ENCODE results near the gene SWSAP1. TPM values are rescaled to one million over a fixed set of nuclear protein-coding genes. Genes with fewer than 3 reads are reported as not detected.

The SWSAP1 gene
- total and polyA plus RNA-seq, 9 of the 15 experiments (the other 6 are each of a cell fraction or from before 2014, with no cell fraction given) = 0.18 to 2.8 (median 1.7) TPM

DNA sequence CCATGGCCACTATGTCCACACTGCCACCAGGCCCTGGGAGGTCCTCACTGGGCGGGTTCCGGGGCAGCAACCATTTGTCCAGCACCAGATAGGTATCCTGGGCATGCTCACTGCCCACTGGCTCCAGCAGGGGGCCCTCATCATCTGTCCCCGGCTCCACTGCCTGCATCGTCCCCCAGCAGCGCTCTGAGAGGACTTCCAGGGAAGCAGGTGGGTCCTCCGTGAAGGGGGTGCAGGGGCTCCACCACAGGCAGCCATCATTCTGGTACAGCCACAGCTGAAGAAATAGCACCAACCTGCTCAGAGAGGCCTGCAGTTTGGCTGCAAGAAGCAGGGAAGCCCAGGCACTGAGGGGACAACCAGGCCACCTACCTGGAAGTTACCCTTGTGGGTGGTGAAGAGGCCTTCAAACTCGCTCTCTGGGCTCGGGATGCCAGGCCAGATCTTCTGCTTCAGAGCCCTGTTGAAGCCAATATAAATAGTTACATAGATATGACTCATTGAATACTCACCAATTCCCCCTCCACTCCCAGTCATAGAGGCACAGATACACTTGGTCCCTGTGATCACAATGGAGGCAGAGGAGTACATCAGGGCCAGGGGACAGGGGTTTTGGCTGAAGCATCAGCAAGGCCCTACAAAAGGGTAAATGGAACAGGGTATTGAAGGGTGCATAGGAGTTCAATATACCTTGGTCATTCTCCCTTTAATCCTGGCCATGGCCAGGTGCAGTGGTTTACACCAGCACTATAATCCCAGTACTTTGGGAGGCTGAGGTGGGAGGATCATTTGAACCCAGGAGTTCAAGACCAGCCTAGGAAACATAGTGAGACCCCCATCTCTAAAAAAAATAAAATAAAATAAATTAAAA, 4.1 kb downstream of the SWSAP1 start (continued):
- TF ChIP-seq ZNF589 (CRISPR knock-in tag; IDR thresholded peaks at IDR 0.05; ENCODE audit: low read depth) (no peak), FOXP1 (CRISPR knock-in tag; IDR thresholded peaks at IDR 0.05) (no peak), HNRNPL (IDR thresholded peaks at IDR 0.05; ENCODE audit: low read depth, low read length) (no peak), RBFOX2 (IDR thresholded peaks at IDR 0.05; ENCODE audit: low read depth, low read length) (peak; percentile 45; the same call in 1 of the 2 replicates), ZNF79 (CRISPR knock-in tag; IDR thresholded peaks at IDR 0.05; ENCODE audit: low read depth) (no peak), ATF1 (CRISPR knock-in tag; IDR thresholded peaks at IDR 0.05) (no peak), ATF1 (tag; IDR thresholded peaks at IDR 0.05) (peak; percentile 28; the same call in 1 of the 2 replicates), TGIF2 (CRISPR knock-in tag; IDR thresholded peaks at IDR 0.05) (no peak), RAD21 (CRISPR knock-in tag; conservative IDR thresholded peaks at IDR 0.05 in 1 of 2, IDR thresholded peaks at IDR 0.05 in 1 of 2) (peak; percentile 48 to 68), CBX3 (IDR thresholded peaks at IDR 0.05; ENCODE audit: borderline replicate concordance in 1 of 2, low read length in 2 of 2) (no peak), MAFG (tag; conservative IDR thresholded peaks at IDR 0.05) (no peak), NRF1 (conservative IDR thresholded peaks at IDR 0.05 in 1 of 2, IDR thresholded peaks at IDR 0.05 in 1 of 2) (peak; percentile 66 to 76), JUND (IDR thresholded peaks at IDR 0.05; ENCODE audit: borderline replicate concordance, low read depth, low read length) (no peak; the same call in 1 of the 2 replicates), JUND (tag; IDR thresholded peaks at IDR 0.05; ENCODE audit: borderline replicate concordance, low read depth, low read length) (no peak)
- TF ChIP-seq, protein P1, sequence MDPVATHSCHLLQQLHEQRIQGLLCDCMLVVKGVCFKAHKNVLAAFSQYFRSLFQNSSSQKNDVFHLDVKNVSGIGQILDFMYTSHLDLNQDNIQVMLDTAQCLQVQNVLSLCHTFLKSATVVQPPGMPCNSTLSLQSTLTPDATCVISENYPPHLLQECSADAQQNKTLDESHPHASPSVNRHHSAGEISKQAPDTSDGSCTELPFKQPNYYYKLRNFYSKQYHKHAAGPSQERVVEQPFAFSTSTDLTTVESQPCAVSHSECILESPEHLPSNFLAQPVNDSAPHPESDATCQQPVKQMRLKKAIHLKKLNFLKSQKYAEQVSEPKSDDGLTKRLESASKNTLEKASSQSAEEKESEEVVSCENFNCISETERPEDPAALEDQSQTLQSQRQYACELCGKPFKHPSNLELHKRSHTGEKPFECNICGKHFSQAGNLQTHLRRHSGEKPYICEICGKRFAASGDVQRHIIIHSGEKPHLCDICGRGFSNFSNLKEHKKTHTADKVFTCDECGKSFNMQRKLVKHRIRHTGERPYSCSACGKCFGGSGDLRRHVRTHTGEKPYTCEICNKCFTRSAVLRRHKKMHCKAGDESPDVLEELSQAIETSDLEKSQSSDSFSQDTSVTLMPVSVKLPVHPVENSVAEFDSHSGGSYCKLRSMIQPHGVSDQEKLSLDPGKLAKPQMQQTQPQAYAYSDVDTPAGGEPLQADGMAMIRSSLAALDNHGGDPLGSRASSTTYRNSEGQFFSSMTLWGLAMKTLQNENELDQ (CRISPR knock-in tag; IDR thresholded peaks at IDR 0.05; ENCODE audit: borderline replicate concordance) = no peak
- TF ChIP-seq, protein P2, sequence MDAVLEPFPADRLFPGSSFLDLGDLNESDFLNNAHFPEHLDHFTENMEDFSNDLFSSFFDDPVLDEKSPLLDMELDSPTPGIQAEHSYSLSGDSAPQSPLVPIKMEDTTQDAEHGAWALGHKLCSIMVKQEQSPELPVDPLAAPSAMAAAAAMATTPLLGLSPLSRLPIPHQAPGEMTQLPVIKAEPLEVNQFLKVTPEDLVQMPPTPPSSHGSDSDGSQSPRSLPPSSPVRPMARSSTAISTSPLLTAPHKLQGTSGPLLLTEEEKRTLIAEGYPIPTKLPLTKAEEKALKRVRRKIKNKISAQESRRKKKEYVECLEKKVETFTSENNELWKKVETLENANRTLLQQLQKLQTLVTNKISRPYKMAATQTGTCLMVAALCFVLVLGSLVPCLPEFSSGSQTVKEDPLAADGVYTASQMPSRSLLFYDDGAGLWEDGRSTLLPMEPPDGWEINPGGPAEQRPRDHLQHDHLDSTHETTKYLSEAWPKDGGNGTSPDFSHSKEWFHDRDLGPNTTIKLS (IDR thresholded peaks at IDR 0.05; ENCODE audit: borderline replicate concordance, low read depth) = no peak
- TF ChIP-seq, protein P3, sequence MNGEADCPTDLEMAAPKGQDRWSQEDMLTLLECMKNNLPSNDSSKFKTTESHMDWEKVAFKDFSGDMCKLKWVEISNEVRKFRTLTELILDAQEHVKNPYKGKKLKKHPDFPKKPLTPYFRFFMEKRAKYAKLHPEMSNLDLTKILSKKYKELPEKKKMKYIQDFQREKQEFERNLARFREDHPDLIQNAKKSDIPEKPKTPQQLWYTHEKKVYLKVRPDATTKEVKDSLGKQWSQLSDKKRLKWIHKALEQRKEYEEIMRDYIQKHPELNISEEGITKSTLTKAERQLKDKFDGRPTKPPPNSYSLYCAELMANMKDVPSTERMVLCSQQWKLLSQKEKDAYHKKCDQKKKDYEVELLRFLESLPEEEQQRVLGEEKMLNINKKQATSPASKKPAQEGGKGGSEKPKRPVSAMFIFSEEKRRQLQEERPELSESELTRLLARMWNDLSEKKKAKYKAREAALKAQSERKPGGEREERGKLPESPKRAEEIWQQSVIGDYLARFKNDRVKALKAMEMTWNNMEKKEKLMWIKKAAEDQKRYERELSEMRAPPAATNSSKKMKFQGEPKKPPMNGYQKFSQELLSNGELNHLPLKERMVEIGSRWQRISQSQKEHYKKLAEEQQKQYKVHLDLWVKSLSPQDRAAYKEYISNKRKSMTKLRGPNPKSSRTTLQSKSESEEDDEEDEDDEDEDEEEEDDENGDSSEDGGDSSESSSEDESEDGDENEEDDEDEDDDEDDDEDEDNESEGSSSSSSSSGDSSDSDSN (IDR thresholded peaks at IDR 0.05; ENCODE audit: borderline replicate concordance in 1 of 2, low read depth in 2 of 2, low read length in 2 of 2) = 0 out of 4 replicates have a peak, but pooled peaks of 1 of the 2 experiments have one; percentile 28
- TF ChIP-seq, protein P4, sequence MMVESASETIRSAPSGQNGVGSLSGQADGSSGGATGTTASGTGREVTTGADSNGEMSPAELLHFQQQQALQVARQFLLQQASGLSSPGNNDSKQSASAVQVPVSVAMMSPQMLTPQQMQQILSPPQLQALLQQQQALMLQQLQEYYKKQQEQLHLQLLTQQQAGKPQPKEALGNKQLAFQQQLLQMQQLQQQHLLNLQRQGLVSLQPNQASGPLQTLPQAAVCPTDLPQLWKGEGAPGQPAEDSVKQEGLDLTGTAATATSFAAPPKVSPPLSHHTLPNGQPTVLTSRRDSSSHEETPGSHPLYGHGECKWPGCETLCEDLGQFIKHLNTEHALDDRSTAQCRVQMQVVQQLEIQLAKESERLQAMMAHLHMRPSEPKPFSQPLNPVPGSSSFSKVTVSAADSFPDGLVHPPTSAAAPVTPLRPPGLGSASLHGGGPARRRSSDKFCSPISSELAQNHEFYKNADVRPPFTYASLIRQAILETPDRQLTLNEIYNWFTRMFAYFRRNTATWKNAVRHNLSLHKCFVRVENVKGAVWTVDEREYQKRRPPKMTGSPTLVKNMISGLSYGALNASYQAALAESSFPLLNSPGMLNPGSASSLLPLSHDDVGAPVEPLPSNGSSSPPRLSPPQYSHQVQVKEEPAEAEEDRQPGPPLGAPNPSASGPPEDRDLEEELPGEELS (CRISPR knock-in tag; IDR thresholded peaks at IDR 0.05; ENCODE audit: borderline replicate concordance) = no peak
